Heart left ventricle (tissue), 13 donors: ENCODE measurements around the gene TRIP13.

ENCODE experiments used
- POLR2A ChIP-seq, 2 donors: fragments of 450-650 bp; IDR thresholded peaks; one replicate each; pipeline ENCODE4 v1.6.1; 2017; ENCODE audit warnings: antibody characterized with exemption in 2 of 2, mild to moderate bottlenecking in 2 of 2, moderate library complexity in 2 of 2
- TF ChIP-seq, protein P1 (sequence below), 12 donors: fragments of 200-600 bp; sonication (generic) in 4 of 12; IDR thresholded peaks; one replicate each; pipeline versions ENCODE4 v1.5.0 to v1.8.0; 2018 to 2022; ENCODE audit warnings: antibody characterized with exemption in 12 of 12, mild to moderate bottlenecking in 5 of 12
- donor health status: ischemic (EF 13 %, LVEDD 7.1; RV severe dilation, severe dysfunction).
- donor health status: DM: no; HTN: yes; CAD: no.
- donor health status: DM: no; HTN: no; CAD: no.
- donor health status: ischemic (EF 25% LVEDD 6.9; RV normal size, moderate dysfunction).
- donor health status: ischemic (EF 25% LVEDD 5.7; RV mildly dilated, moderate dysfunction).
- donor health status: ischemic (EF 35%, LVEDD 5.7; RV mildly dilated, moderate dysfunction).
- donor health status: nonischemic (EF 11% LVEDD 7.7; RV severe dilation, severe dysfunction).
- donor health status: DM: yes; HTN: yes; CAD: no.
- donor health status: PGD.
- donor health status: ischemic (EF 29% LVEDD 5.4; RV normal size, mild dysfunction).
- donor health status: nonischemic (EF 23%, LVEDD 6.1; RV moderate dilation, normal function).

- TF ChIP-seq POLR2A (IDR thresholded peaks at IDR 0.05): no peak
- TF ChIP-seq, protein P1, sequence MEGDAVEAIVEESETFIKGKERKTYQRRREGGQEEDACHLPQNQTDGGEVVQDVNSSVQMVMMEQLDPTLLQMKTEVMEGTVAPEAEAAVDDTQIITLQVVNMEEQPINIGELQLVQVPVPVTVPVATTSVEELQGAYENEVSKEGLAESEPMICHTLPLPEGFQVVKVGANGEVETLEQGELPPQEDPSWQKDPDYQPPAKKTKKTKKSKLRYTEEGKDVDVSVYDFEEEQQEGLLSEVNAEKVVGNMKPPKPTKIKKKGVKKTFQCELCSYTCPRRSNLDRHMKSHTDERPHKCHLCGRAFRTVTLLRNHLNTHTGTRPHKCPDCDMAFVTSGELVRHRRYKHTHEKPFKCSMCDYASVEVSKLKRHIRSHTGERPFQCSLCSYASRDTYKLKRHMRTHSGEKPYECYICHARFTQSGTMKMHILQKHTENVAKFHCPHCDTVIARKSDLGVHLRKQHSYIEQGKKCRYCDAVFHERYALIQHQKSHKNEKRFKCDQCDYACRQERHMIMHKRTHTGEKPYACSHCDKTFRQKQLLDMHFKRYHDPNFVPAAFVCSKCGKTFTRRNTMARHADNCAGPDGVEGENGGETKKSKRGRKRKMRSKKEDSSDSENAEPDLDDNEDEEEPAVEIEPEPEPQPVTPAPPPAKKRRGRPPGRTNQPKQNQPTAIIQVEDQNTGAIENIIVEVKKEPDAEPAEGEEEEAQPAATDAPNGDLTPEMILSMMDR (IDR thresholded peaks at IDR 0.05): no peak
Observed at GRCh38 chr5:867300-867870, 25.3 kb upstream of the TRIP13 start.
